Astrocyte of the cerebellum (primary cell): Measurements from ENCODE around the gene ASS1.
A peak's percentile ranks its signal among the peaks of the same experiment; 100 is the strongest.

Experiments used
- DNase-seq: peaks from one replicate; pipeline ENCODE4 v3.0.0-alpha.2; 2011; ENCODE audit warnings: low read depth
- H3K4me3 ChIP-seq: 2 replicates; pipeline ENCODE4 v1.5.1; 2011; ENCODE audit warnings: mild to moderate bottlenecking, low read depth, low read length, moderate library complexity
- CTCF ChIP-seq: IDR thresholded peaks from 2 replicates; pipeline ENCODE4 v1.5.1; 2012; ENCODE audit warnings: low read length, low read depth, moderate library complexity, mild to moderate bottlenecking; ENCODE audit errors: missing control alignments
- in situ Hi-C: cut with HindIII; loops from 2 replicates; pipeline ENCODE4 v1.10.0; 2017; ENCODE audit warnings: low sequenced_read_pairs

Gene ASS1

GRCh38 chr9:130459941-130460669 lies 15.3 kb downstream of the ASS1 start:
- in situ Hi-C loops: no loop called here
- H3K4me3 ChIP-seq: no peak overlapping the region
- no peak for DNase-seq
- TF ChIP-seq CTCF: no peak

DNA sequence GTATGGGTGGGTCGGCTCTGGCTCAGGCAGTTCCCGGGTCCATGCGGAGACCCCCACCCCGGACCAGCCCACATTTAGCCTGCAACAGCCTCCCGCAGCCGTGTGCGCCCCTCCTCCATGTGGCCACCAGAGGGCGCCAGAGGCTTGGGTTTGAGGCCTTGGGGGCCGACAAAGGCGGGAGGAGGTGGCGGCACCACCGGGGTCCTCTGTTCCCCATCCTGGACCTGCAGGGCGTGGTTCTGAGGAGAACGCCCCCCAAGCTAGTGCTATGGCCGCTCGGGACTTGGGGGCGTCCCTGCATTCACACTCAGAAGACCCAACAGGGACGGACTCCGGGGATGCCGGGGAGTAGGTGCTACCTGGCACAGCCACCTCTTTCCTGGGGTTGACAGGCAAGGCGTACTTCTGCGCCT lies 16.5 kb downstream of the ASS1 start:
- DNase-seq: no peak
- H3K4me3 ChIP-seq: no peak overlapping the region
- in situ Hi-C loops: no loop called here
- peak; percentile 83 for TF ChIP-seq CTCF

DNA sequence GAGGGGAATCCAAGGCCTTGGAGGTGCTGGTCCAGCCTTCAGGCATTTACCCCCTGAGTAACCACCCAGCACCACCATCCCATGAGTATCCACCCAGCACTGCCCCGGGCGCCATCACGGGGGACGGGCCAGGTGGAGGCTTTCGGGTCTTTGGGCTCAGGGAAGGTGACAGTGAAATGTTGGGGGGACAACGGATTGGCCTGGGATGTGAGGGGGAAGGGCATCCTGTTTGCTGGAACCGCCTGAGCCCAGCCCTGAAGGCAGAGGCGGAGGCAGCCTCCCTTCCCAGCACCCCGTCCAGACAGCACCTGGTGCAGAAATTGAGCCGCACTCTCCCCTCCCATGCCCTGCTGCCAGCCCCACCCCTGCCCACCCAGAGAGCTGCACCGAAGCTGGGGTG lies 17.0 kb downstream of the ASS1 start:
- H3K4me3 ChIP-seq: no peak overlapping the region
- no peak for DNase-seq
- in situ Hi-C loops: no loop called here
- no peak for TF ChIP-seq CTCF

DNA sequence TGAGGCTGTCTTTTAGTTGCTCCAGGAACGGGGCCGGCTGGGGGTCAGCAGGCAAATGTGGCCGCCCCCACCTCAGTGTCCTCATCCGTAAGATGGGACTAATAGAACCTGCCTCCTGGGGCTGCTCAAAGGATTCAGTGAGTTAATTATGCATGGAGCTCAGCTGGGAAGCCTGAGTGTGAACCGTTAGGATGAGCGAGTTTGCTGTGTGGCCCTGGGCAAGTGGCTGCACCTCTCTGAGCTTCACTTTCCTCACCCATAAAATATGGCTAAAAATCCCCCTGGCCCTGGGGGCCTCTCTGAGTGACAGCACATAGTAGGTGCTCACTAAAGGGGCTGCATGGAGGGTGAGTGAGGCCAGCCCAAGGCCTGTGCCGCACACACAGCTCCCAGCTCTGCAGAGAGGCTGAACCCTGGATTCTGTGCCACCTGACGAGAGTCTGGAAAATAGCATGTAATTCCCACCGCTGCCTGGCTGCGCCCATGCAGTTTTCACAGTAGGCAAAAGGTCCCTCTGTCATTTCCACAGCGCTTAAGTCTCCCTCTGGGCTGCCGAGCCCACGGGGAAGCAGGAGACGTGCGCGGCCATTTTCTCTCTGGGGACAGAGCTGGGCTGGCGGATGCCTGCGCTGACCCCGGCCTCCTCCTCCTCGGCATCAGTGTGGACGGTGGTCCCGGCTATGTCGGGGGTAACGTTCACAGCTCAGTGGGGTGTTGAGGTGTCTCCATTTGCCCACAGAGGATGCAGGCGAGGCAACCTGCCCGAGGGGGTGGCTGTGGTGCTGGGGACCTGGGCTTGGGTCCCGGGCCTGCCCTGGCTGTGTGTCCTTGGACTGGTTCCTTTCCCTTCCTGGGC lies 18.2 kb downstream of the ASS1 start:
- in situ Hi-C loops: no loop called here
- no peak overlapping the region for H3K4me3 ChIP-seq
- no peak for TF ChIP-seq CTCF
- no peak for DNase-seq

GRCh38 chr9:130463763-130464745 lies 19.3 kb downstream of the ASS1 start:
- no peak for DNase-seq
- no peak overlapping the region for H3K4me3 ChIP-seq
- in situ Hi-C loops: no loop called here
- TF ChIP-seq CTCF: no peak
